ENCODE results near the gene PARP12. TPM values are rescaled to one million over a fixed set of nuclear protein-coding genes. Genes with fewer than 3 reads are reported as not detected.

Gene PARP12
- total and polyA plus RNA-seq, 3 donors from 2014 or later, result 39.4 to 63.1 (median 54.6) TPM

- intact Hi-C loops (cut with DNase I; ENCODE audit: low total_unique reads), result no loop called here
- no peaks in the 10 kb centered on the region for H3K27me3 ChIP-seq
- no peak for TF ChIP-seq CTCF (IDR thresholded peaks at IDR 0.05)
- TF ChIP-seq POLR2A (IDR thresholded peaks at IDR 0.05), result no peak
- DNase-seq, result no peak
- H3K4me1 ChIP-seq, result no peaks in the 10 kb centered on the region
- WGBS, 2 donors, result 94 to 96% methylated on average over 5 of the region's 5 CpGs
- no peak overlapping the region for H3K27ac ChIP-seq
- H3K4me3 ChIP-seq, result no peak overlapping the region
- H3K9me3 ChIP-seq, result no peaks in the 10 kb centered on the region
- H3K36me3 ChIP-seq (ENCODE audit: low read depth, missing control alignments), result no peaks in the 10 kb centered on the region
Measured at GRCh38 chr7:139981511-139981895, 81.2 kb downstream of the PARP12 start.

GRCh38 chr7:139976838-139977656 is 85.7 kb downstream of the PARP12 start:
- Histone ChIP-seq H3K27me3 (no peaks in the 10 kb centered on the region), H3K4me1 (no peaks in the 10 kb centered on the region), H3K4me3 (no peak overlapping the region), H3K36me3 (ENCODE audit: low read depth, missing control alignments) (no peaks in the 10 kb centered on the region), H3K27ac (no peak overlapping the region), H3K9me3 (no peaks in the 10 kb centered on the region)
- intact Hi-C loops (cut with DNase I; ENCODE audit: low total_unique reads), result no loop called here
- TF ChIP-seq POLR2A (IDR thresholded peaks at IDR 0.05), result no peak
- no peak for TF ChIP-seq CTCF (IDR thresholded peaks at IDR 0.05)
- 67 to 76% methylated on average over 17 of the region's 17 CpGs for WGBS, 2 donors
- no peak for DNase-seq

- 87 to 91% methylated on average over 10 to 11 of the region's 11 CpGs for WGBS, 2 donors
- Histone ChIP-seq H3K9me3 (no peaks in the 10 kb centered on the region), H3K4me1 (no peaks in the 10 kb centered on the region), H3K4me3 (no peak overlapping the region), H3K27me3 (no peaks in the 10 kb centered on the region), H3K27ac (no peak overlapping the region), H3K36me3 (ENCODE audit: low read depth, missing control alignments) (no peaks in the 10 kb centered on the region)
- DNase-seq, result no peak
- intact Hi-C loops (cut with DNase I; ENCODE audit: low total_unique reads), result no loop called here
- TF ChIP-seq CTCF (IDR thresholded peaks at IDR 0.05) (no peak), POLR2A (IDR thresholded peaks at IDR 0.05) (no peak)
Measured at GRCh38 chr7:139976055-139976837, 86.5 kb downstream of the PARP12 start.

- H3K36me3 ChIP-seq (ENCODE audit: low read depth, missing control alignments), result no peaks in the 10 kb centered on the region
- WGBS, 2 donors, result 89 to 94% methylated on average over 12 to 13 of the region's 13 CpGs
Measured at GRCh38 chr7:139974179-139974811, 88.5 kb downstream of the PARP12 start.

More at GRCh38 chr7:139974179-139974811, 88.5 kb downstream of the PARP12 start:
- no peak overlapping the region for H3K4me3 ChIP-seq
- H3K27ac ChIP-seq, result no peak overlapping the region
- intact Hi-C loops (cut with DNase I; ENCODE audit: low total_unique reads), result no loop called here
- TF ChIP-seq CTCF (IDR thresholded peaks at IDR 0.05) (no peak), POLR2A (IDR thresholded peaks at IDR 0.05) (no peak)
- DNase-seq, result no peak
- H3K27me3 ChIP-seq, result no peaks in the 10 kb centered on the region
- H3K9me3 ChIP-seq, result no peaks in the 10 kb centered on the region
- no peaks in the 10 kb centered on the region for H3K4me1 ChIP-seq

Small RNA genes lying within 50 kb of the gene (small RNA-seq; reads per million reads assigned to genes)
- gene RF00019, result 0 reads per million in 2 donors

Other genes starting within 250 kb of the PARP12 start
- gene TBXAS1, start 233.7 kb downstream of the PARP12 start, total RNA-seq, result 1 to 10 TPM; 5.2 to 5.7 TPM
- 4.9 TPM for gene TBXAS1, start 233.7 kb downstream of the PARP12 start, polyA plus RNA-seq (ENCODE audit: insufficient read depth, low read depth, low replicate concordance)
- 10 to 100 TPM; 24.7 to 33.6 TPM for gene KDM7A, start 114.0 kb upstream of the PARP12 start, total RNA-seq
- 24.1 TPM for gene KDM7A, start 114.0 kb upstream of the PARP12 start, polyA plus RNA-seq (ENCODE audit: insufficient read depth, low read depth, low replicate concordance)

Data from testis (tissue), 3 donors.